Activated CD4-positive, alpha-beta memory T cell treated with anti-CD3 and anti-CD28 coated beads, Interleukin-2, amount 10 ng/mL, durations not matched to agents 7 days and 5 days (primary cell): ENCODE data around the gene ANKRD40CL. TPM values are rescaled to one million over a fixed set of nuclear protein-coding genes. Genes with fewer than 3 reads are reported as not detected.
"Not testable (repeated sequence)": the region's sequence is repeated elsewhere in the genome, so short reads cannot be mapped to it uniquely, and the experiment has no call there.

Experiments
- CTCF ChIA-PET: fragments of 350-600 bp; sonication (Branson Sonifier 250); formaldehyde crosslinking; loops from one replicate; lab custom pipeline; 2021; ENCODE audit warnings: antibody characterized with exemption, inconsistent platforms; lab: Charles Lee
- POLR2A ChIA-PET: fragments of 350-600 bp; sonication (Branson Sonifier 250); formaldehyde crosslinking; loops from one replicate; lab custom pipeline; 2021; ENCODE audit warnings: antibody characterized with exemption; lab: Charles Lee
- DNase-seq: peaks from one replicate; pipeline ENCODE4 v3.0.0-alpha.2; 2020
- H3K27ac Mint-ChIP-seq: one replicate; pipeline ENCODE4 v1.8.0; 2021; ENCODE audit warnings: mild to moderate bottlenecking, mixed read lengths
- H3K27me3 Mint-ChIP-seq: one replicate; pipeline ENCODE4 v1.8.0; 2021; ENCODE audit warnings: mixed read lengths
- H3K36me3 Mint-ChIP-seq: one replicate; pipeline ENCODE4 v1.8.0; 2021; ENCODE audit warnings: low read depth, mixed read lengths
- H3K4me1 Mint-ChIP-seq: one replicate; pipeline ENCODE4 v1.8.0; 2021; ENCODE audit warnings: mixed read lengths
- H3K4me3 Mint-ChIP-seq: one replicate; pipeline ENCODE4 v1.8.0; 2021; ENCODE audit warnings: mild to moderate bottlenecking, mixed read lengths
- H3K9me3 Mint-ChIP-seq: one replicate; pipeline ENCODE4 v1.8.0; 2021; ENCODE audit warnings: mixed read lengths
- total RNA-seq, 2 experiments: library from RNA; stranded (reverse); gene quantifications; one replicate each; pipeline ENCODE4 v1.2.3, GENCODE V29; 2021

Gene ANKRD40CL, protein sequence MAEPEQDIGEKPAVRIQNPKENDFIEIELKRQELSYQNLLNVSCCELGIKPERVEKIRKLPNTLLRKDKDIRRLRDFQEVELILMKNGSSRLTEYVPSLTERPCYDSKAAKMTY
- not detected for total RNA-seq

DNA sequence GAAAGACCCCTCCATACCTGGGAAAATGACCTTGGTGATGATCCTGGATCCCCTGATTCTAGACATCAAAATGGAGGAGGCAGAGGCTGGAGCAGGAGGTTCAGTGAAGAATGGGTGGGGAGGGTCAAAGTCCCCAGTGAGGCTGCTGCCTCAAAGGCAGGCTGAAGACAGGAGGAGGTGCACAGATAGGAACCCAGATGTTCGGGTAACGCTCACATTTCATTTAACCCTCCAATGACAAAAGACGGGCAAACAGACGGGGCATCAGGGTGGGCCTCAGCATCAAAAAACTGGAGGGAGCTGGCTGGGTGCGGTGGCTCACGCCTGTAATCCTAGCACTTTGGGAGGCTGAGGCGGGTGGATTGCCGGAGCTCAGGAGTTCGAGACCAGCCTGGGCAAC is at the start of gene ANKRD40CL:
ANKRD40CL (minus strand) TSS at position 73 of the 400 bp plus-strand sequence. CDS start 605 bp downstream, outside the sequence.
- H3K4me1 Mint-ChIP-seq, result peaks cover 21% of the 10 kb centered on the region
- DNase-seq, result peak; percentile 4
- no peaks in the 10 kb centered on the region for H3K36me3 Mint-ChIP-seq
- CTCF ChIA-PET, result interaction anchor here (1.2 kb wide), 1 partner anchor 50 kb away, joined by 3 read pairs; no protein-coding TSS in a partner anchor
- H3K27me3 Mint-ChIP-seq, result peaks cover 45% of the 10 kb centered on the region
- no peak within 1 kb of the TSS for H3K4me3 Mint-ChIP-seq
- no peaks in the 10 kb centered on the region for H3K9me3 Mint-ChIP-seq
- no peak within 1 kb of the TSS for H3K27ac Mint-ChIP-seq
- POLR2A ChIA-PET, result interaction anchor here (2.2 kb wide), 1 partner anchor 12 kb away, joined by 4 read pairs; no protein-coding TSS in a partner anchor

DNA sequence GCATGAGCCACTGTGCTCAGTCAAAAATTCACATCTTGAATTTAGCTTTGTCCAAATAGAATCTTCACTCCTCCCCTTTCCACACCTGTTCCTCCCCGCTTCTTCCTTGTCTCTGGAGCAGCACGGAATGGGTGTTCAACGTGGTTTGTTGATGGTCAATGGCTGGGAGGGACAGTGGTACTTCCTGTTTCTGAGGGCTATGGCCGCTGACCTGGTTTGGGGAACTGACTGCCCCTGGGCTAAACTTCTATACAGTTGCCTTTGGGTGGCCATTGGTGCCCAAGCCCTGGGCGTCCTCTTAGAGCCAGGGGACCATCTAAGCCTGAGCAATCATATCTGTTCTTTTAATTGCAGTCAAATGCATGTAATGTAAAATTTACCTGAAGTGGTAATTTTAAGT is 49.0 kb upstream of the ANKRD40CL start:
- H3K27ac Mint-ChIP-seq, result no peak overlapping the region
- CTCF ChIA-PET, result interaction anchor here (0.9 to 2.0 kb wide), 9 partner anchors 10 to 140 kb away, joined by 3 to 13 read pairs (median 6); no protein-coding TSS in a partner anchor
- DNase-seq, result no peak
- H3K9me3 Mint-ChIP-seq, result no peaks in the 10 kb centered on the region
- H3K36me3 Mint-ChIP-seq, result no peaks in the 10 kb centered on the region
- peaks cover 30% of the 10 kb centered on the region for H3K27me3 Mint-ChIP-seq
- H3K4me3 Mint-ChIP-seq, result no peak overlapping the region
- peaks cover 22% of the 10 kb centered on the region for H3K4me1 Mint-ChIP-seq
- POLR2A ChIA-PET, result interaction anchor here (1.0 kb wide), 1 partner anchor 128 kb away, joined by 3 read pairs; no protein-coding TSS in a partner anchor

DNA sequence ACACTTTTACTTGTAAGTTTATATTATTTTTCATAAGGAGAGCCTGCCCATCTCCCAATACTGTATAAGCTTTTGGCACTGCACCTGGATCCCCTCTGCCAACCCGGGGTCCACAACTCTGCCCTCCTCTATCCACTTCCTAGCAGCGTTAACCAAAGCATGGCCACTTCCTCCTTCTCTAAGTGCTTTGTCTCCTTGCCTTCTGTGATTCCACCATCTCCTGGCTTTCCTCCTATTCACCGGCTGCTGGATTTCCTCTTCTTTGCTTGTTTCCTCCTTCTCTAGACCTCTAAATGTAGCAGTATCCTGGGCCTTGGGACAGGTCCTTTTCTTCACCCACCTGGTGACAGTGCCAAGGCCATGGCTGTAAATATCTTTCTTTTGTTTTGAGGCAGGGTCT is 48.1 kb upstream of the ANKRD40CL start:
- H3K27ac Mint-ChIP-seq, result no peak overlapping the region
- POLR2A ChIA-PET, result interaction anchor here (1.0 kb wide), 1 partner anchor 129 kb away, joined by 3 read pairs; no protein-coding TSS in a partner anchor
- no peak for DNase-seq
- H3K9me3 Mint-ChIP-seq, result no peaks in the 10 kb centered on the region
- H3K36me3 Mint-ChIP-seq, result no peaks in the 10 kb centered on the region
- H3K27me3 Mint-ChIP-seq, result peaks cover 29% of the 10 kb centered on the region
- no peak overlapping the region for H3K4me3 Mint-ChIP-seq
- H3K4me1 Mint-ChIP-seq, result peaks cover 19% of the 10 kb centered on the region
- CTCF ChIA-PET, result interaction anchor here (0.7 to 1.6 kb wide), 4 partner anchors 9 to 140 kb away, joined by 3 to 6 read pairs (median 4); no protein-coding TSS in a partner anchor

DNA sequence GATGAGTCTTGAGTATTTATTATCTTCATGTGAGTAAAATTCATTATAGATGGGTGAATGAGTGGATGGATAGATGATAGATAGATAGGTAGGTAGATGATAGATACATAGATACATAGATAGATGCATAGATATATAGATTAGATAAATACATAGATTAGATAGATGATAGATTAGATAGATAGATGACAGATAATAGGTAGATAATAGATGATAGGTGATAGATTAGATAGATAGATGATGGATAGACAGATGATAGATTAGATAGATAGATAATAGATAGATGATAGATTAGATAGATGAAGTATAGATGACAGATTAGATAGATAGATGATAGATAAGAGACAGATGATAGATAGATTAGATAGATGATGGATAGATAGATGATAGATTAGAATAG is 46.3 kb upstream of the ANKRD40CL start:
- H3K4me1 Mint-ChIP-seq, result peaks cover 12% of the 10 kb centered on the region
- H3K36me3 Mint-ChIP-seq, result no peaks in the 10 kb centered on the region
- no peak overlapping the region for H3K27ac Mint-ChIP-seq
- ChIA-PET POLR2A (no interaction called here), CTCF (no interaction called here)
- H3K4me3 Mint-ChIP-seq, result no peak overlapping the region
- no peaks in the 10 kb centered on the region for H3K9me3 Mint-ChIP-seq
- DNase-seq, result no peak
- H3K27me3 Mint-ChIP-seq, result peaks cover 21% of the 10 kb centered on the region

DNA sequence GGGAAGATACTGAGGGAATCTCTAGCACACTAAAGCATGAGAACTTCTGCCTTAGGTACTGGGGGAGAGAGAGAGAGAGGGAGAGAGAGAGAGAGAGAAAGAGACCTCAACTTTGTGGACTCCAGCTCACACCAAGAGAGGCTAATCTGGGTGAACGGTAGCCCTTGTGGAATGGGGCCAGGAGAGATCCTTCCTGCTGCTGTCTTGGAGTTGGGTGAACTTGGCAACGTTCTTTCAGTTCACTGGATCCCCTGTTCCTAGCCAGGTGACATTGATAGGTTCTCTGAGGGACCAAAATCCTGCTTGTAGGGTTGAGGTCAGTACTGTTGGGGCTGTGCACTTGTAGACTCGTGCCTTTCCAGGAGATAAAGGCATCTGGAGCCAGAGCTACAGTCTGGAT is 41.6 kb upstream of the ANKRD40CL start:
- Mint-ChIP-seq H3K9me3 (no peaks in the 10 kb centered on the region), H3K4me3 (no peak overlapping the region), H3K27ac (no peak overlapping the region), H3K4me1 (no peaks in the 10 kb centered on the region), H3K36me3 (no peaks in the 10 kb centered on the region), H3K27me3 (peaks cover 8% of the 10 kb centered on the region)
- DNase-seq, result no peak
- POLR2A ChIA-PET, result no interaction called here
- CTCF ChIA-PET, result no interaction called here

DNA sequence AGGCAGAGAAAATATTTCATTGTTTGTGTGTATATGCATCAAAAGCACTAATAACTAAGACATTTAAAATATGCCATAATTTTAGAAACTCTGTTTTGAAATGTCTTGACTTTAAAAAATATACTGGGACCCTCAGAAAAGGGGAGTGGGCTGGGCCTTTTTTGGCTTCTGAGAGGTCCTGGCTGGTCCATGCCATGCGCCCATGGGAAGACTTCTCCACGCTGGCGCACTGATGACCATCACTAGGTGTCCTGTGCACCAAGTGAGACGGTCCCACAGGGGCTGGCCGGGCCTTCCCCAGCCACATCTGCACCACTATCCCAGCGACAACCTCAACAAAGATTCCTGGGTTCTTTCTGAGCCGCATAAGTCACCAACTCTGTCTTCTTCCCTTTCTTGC is 41.1 kb upstream of the ANKRD40CL start:
- H3K36me3 Mint-ChIP-seq, result no peaks in the 10 kb centered on the region
- ChIA-PET POLR2A (no interaction called here), CTCF (no interaction called here)
- H3K9me3 Mint-ChIP-seq, result no peaks in the 10 kb centered on the region
- no peak for DNase-seq
- no peak overlapping the region for H3K4me3 Mint-ChIP-seq
- peaks cover 5% of the 10 kb centered on the region for H3K27me3 Mint-ChIP-seq
- H3K4me1 Mint-ChIP-seq, result no peaks in the 10 kb centered on the region
- no peak overlapping the region for H3K27ac Mint-ChIP-seq

DNA sequence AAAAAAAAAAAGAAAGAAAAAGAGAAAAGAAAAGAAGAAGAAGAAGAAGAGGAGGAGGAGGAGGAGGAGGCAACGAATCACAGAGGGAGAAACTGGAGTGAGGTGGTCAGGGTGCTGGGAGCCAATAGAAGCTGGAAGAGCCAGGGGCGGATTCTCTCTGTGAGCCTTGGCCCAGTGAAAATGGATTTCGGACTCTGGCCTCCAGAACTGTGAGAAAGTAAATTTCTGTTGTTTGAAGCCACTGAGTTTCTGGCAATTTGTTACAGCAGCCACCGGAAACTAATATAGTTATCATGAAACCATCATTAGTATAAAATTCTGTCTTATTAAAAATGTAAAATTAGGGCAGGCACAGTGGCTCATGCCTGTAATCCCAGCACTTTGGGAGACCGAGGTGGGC is 40.4 kb upstream of the ANKRD40CL start:
- no peak overlapping the region for H3K4me3 Mint-ChIP-seq
- H3K27me3 Mint-ChIP-seq, result peaks cover 5% of the 10 kb centered on the region
- ChIA-PET CTCF (no interaction called here), POLR2A (no interaction called here)
- no peaks in the 10 kb centered on the region for H3K36me3 Mint-ChIP-seq
- DNase-seq, result no peak
- no peaks in the 10 kb centered on the region for H3K4me1 Mint-ChIP-seq
- no peak overlapping the region for H3K27ac Mint-ChIP-seq
- H3K9me3 Mint-ChIP-seq, result no peaks in the 10 kb centered on the region

DNA sequence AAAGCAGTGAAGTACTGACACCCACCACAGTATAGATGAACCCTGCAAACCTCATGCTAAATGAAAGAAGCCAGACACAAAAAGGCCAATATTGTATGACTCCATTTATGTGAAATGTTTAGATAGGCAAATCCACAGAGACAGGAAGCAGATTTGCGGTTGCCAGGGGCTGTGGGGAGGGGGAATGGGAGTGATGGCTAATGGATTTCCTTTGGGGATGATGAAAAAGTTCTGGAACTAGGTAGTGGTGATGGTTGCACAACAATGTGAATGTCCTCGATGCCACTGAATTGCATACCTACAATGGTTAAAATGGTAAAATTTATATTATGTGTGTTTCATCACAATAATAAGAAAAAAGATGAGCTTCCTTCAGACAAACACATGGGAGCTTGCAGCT is 39.7 kb upstream of the ANKRD40CL start:
- no peak for DNase-seq
- POLR2A ChIA-PET, result no interaction called here
- no peaks in the 10 kb centered on the region for H3K4me1 Mint-ChIP-seq
- H3K27me3 Mint-ChIP-seq, result peaks cover 5% of the 10 kb centered on the region
- H3K4me3 Mint-ChIP-seq, result no peak overlapping the region
- CTCF ChIA-PET, result interaction anchor here (1.5 kb wide), 1 partner anchor 9 kb away, joined by 6 read pairs; no protein-coding TSS in a partner anchor
- no peaks in the 10 kb centered on the region for H3K9me3 Mint-ChIP-seq
- no peaks in the 10 kb centered on the region for H3K36me3 Mint-ChIP-seq
- no peak overlapping the region for H3K27ac Mint-ChIP-seq

DNA sequence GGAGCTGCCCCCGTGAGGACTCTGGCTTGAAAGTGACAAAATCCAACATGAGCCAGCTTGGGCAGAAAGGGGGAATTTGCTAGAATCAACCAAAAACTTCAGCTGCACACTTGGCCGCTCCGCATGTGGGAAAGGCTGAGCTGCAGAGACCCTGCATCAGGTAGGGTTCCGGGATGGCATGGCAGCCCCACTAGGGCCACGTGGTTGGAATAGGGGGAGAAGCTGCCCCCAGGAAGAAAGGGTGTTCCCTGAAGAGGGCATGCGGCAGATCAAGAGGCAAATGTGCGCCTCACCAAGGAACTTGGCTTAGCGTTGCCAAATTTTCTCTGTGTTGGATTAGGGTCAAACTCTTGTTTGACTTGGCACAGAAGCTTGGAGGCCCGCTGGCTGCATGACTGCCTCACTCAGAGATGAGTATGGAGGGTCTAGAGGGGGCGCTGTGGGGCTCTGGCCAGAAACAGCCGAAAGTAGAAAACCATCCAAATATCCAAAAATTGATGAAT is 38.9 kb upstream of the ANKRD40CL start:
- ChIA-PET CTCF (interaction anchor here (0.7 to 1.5 kb wide), 3 partner anchors 7 to 16 kb away, joined by 3 to 6 read pairs (median 3); no protein-coding TSS in a partner anchor), POLR2A (no interaction called here)
- Mint-ChIP-seq H3K27me3 (peaks cover 1% of the 10 kb centered on the region), H3K9me3 (no peaks in the 10 kb centered on the region), H3K36me3 (no peaks in the 10 kb centered on the region), H3K4me3 (no peak overlapping the region), H3K4me1 (no peaks in the 10 kb centered on the region), H3K27ac (no peak overlapping the region)
- DNase-seq, result no peak

DNA sequence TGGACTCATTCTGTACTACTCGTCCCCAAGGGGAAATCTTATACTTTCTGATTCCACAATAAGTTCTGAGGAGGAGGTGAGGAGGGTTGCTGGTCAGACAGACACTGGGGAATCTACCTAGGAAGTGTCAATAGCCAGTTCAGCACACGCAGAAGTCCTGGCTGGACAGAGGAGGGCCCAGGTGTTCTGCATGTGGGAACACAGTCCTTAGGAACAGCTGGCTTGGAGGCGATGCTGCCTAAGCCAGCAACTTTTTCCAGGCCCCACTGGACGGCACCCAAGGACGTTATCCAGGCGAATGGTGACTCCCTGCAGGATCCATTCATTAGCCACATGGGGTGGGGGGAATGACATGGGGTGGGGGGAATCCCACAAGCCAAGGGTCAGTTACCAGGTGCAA is 38.2 kb upstream of the ANKRD40CL start:
- H3K9me3 Mint-ChIP-seq, result no peaks in the 10 kb centered on the region
- no peak overlapping the region for H3K4me3 Mint-ChIP-seq
- no peak overlapping the region for H3K27ac Mint-ChIP-seq
- POLR2A ChIA-PET, result no interaction called here
- no peaks in the 10 kb centered on the region for H3K4me1 Mint-ChIP-seq
- no peaks in the 10 kb centered on the region for H3K36me3 Mint-ChIP-seq
- no peak for DNase-seq
- peaks cover 5% of the 10 kb centered on the region for H3K27me3 Mint-ChIP-seq
- CTCF ChIA-PET, result interaction anchor here (1.5 kb wide), 1 partner anchor 11 kb away, joined by 6 read pairs; no protein-coding TSS in a partner anchor

DNA sequence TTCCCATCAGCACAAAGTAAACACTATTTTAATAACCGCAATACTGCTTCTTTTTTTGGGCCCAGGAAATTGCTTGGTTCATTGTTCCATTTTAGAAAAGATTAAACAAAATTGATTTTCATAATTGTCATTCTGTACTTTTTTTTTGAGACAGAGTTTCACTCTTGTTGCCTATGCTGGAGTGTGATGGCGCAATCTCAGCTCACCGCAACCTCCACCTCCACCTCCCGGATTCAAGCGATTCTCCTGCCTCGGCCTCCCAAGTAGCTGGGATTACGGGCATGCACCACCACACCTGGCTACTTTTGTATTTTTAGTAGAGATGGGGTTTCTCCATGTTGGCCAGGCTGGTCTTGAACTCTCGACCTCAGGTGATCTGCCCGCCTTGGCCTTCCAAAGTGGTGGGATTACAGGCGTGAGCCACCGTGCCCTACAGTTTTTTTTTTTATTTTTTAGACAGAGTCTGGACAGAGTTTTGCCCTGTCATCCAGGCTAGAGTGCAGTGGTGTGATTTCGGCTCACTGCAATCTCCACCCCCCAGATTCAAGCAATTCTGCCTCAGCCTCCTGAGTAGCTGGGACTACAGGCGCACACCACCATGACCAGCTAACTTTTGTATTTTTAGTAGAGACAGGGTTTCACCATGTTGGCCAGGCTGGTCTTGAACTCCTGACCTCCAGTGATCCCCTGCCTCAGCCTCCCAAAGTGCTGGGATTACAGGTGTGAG is 37.6 kb upstream of the ANKRD40CL start:
- H3K4me3 Mint-ChIP-seq, H3K9me3 Mint-ChIP-seq, H3K4me1 Mint-ChIP-seq, H3K27me3 Mint-ChIP-seq, H3K27ac Mint-ChIP-seq, POLR2A ChIA-PET, CTCF ChIA-PET, DNase-seq, H3K36me3 Mint-ChIP-seq: not testable (repeated sequence)

DNA sequence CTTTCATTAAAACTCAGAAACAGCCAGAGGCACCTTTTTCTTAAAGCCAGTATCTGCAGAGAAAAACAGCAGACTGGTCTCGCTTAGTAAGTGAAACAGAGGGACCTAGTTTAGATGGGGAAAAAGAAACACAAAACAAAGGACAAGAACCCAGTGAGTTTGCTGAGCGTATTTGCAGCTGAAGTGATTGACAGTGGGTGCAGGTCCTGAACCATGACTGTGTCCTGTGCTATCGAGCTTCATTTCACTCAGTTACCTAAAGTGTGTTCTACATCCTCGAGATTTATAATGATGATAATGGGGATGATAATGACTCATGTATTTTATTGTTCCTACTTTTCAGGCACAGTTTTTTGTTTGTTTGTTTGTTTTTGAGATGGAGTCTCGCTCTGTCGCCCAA is 36.4 kb upstream of the ANKRD40CL start:
- H3K9me3 Mint-ChIP-seq, result no peaks in the 10 kb centered on the region
- peaks cover 5% of the 10 kb centered on the region for H3K27me3 Mint-ChIP-seq

More for the DNA sequence above, 36.4 kb upstream of the ANKRD40CL start:
- POLR2A ChIA-PET, result no interaction called here
- no peak for DNase-seq
- Mint-ChIP-seq H3K36me3 (no peaks in the 10 kb centered on the region), H3K4me1 (no peaks in the 10 kb centered on the region), H3K27ac (no peak overlapping the region), H3K4me3 (no peak overlapping the region)
- CTCF ChIA-PET, result interaction anchor here (1.2 to 1.4 kb wide), 2 partner anchors 20 to 21 kb away, joined by 4 read pairs; no protein-coding TSS in a partner anchor
